ENCODE data around the gene RPUSD3. TPM values are rescaled to one million over a fixed set of nuclear protein-coding genes. Genes with fewer than 3 reads are reported as not detected.

The RPUSD3 gene
- total and polyA plus RNA-seq, 9 of the 15 experiments (the other 6 are each of a cell fraction or from before 2014, with no cell fraction given): 13.8 to 99.0 (median 59.3) TPM

GRCh38 chr3:9887480-9887879 lies 43.7 kb upstream of the RPUSD3 start (continued):
- TF ChIP-seq RBFOX2 (IDR thresholded peaks at IDR 0.05; ENCODE audit: low read depth, low read length) (no peak), ESRRB (CRISPR knock-in tag; IDR thresholded peaks at IDR 0.05; ENCODE audit: borderline replicate concordance) (no peak), THAP7 (CRISPR knock-in tag; IDR thresholded peaks at IDR 0.05) (no peak), POU5F1 (IDR thresholded peaks at IDR 0.05; ENCODE audit: borderline replicate concordance, low read depth, low read length, partially characterized antibody) (no peak), SMAD2 (IDR thresholded peaks at IDR 0.05; ENCODE audit: low read depth, low read length) (no peak), ZNF780A (CRISPR knock-in tag; IDR thresholded peaks at IDR 0.05) (no peak), UBTF (IDR thresholded peaks at IDR 0.05; ENCODE audit: borderline replicate concordance in 1 of 2, low read depth in 2 of 2, low read length in 2 of 2) (no peak), SPI1 (IDR thresholded peaks at IDR 0.05; ENCODE audit: borderline replicate concordance, low read depth, low read length) (peak; percentile 97), RBM34 (IDR thresholded peaks at IDR 0.05; ENCODE audit: borderline replicate concordance, insufficient read depth, low read length) (no peak), ZBTB49 (CRISPR knock-in tag; IDR thresholded peaks at IDR 0.05; ENCODE audit: borderline replicate concordance) (no peak), BMI1 (IDR thresholded peaks at IDR 0.05; ENCODE audit: low read length) (no peak), SREBF2 (CRISPR knock-in tag; IDR thresholded peaks at IDR 0.05) (no peak), PCBP2 (IDR thresholded peaks at IDR 0.05; ENCODE audit: low read depth, low read length, poor library complexity, severe bottlenecking) (no peak)
- TF ChIP-seq, protein P1, sequence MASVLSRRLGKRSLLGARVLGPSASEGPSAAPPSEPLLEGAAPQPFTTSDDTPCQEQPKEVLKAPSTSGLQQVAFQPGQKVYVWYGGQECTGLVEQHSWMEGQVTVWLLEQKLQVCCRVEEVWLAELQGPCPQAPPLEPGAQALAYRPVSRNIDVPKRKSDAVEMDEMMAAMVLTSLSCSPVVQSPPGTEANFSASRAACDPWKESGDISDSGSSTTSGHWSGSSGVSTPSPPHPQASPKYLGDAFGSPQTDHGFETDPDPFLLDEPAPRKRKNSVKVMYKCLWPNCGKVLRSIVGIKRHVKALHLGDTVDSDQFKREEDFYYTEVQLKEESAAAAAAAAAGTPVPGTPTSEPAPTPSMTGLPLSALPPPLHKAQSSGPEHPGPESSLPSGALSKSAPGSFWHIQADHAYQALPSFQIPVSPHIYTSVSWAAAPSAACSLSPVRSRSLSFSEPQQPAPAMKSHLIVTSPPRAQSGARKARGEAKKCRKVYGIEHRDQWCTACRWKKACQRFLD (CRISPR knock-in tag; IDR thresholded peaks at IDR 0.05): no peak
- TF ChIP-seq, protein P2, sequence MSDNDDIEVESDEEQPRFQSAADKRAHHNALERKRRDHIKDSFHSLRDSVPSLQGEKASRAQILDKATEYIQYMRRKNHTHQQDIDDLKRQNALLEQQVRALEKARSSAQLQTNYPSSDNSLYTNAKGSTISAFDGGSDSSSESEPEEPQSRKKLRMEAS (CRISPR knock-in tag; IDR thresholded peaks at IDR 0.05): no peak

All from K562 (cell line).